Spleen (tissue), 11 donors: ENCODE data around the gene NOXA1. TPM values are rescaled to one million over a fixed set of nuclear protein-coding genes. Genes with fewer than 3 reads are reported as not detected.
A peak's percentile ranks its signal among the peaks of the same experiment; 100 is the strongest.

ENCODE experiments used
- DNase-seq: peaks from one replicate; pipeline ENCODE4 v3.0.0-alpha.2; 2020
- H3K27ac ChIP-seq, 8 donors: fragments of 200-600 bp; sonication (generic) in 7 of 8; 1 replicate in 4 of 8; 2 replicates in 4 of 8; pipeline versions ENCODE4 v1.5.0 to v1.8.0; 2016 to 2021; ENCODE audit warnings: inconsistent platforms in 4 of 8, mild to moderate bottlenecking in 4 of 8, moderate library complexity in 1 of 8
- H3K27me3 ChIP-seq, 7 donors: fragments of 200-600 bp; sonication (generic) in 6 of 7; replicated peaks in 1 of 7; 1 replicate in 4 of 7; 2 replicates in 3 of 7; pipeline versions ENCODE4 v1.5.0 to v1.8.0; 2016 to 2021; ENCODE audit warnings: inconsistent platforms in 3 of 7, mild to moderate bottlenecking in 1 of 7
- H3K36me3 ChIP-seq, 6 donors: fragments of 200-600 bp; sonication (generic) in 5 of 6; 1 replicate in 4 of 6; 2 replicates in 2 of 6; pipeline versions ENCODE4 v1.5.0 to v1.8.0; 2016 to 2021; ENCODE audit warnings: inconsistent platforms in 2 of 6
- H3K4me1 ChIP-seq, 6 donors: fragments of 200-600 bp; sonication (generic) in 5 of 6; 1 replicate in 3 of 6; 2 replicates in 3 of 6; pipeline versions ENCODE4 v1.5.0 to v1.8.0; 2016 to 2021; ENCODE audit warnings: inconsistent platforms in 3 of 6
- H3K4me3 ChIP-seq, 8 donors: fragments of 200-600 bp; sonication (generic) in 7 of 8; 1 replicate in 4 of 8; 2 replicates in 4 of 8; pipeline versions ENCODE4 v1.5.0 to v1.8.0; 2016 to 2021; ENCODE audit warnings: inconsistent platforms in 4 of 8, mild to moderate bottlenecking in 4 of 8, moderate library complexity in 2 of 8
- H3K9me3 ChIP-seq, 8 donors: fragments of 200-600 bp; sonication (generic) in 7 of 8; 1 replicate in 4 of 8; 2 replicates in 4 of 8; pipeline versions ENCODE4 v1.5.0 to v1.8.0; 2016 to 2021; ENCODE audit warnings: inconsistent platforms in 4 of 8
- POLR2A ChIP-seq, 3 donors: fragments of 450-650 bp; IDR thresholded peaks; one replicate each; pipeline ENCODE4 v1.5.1; 2017; ENCODE audit warnings: antibody characterized with exemption in 3 of 3, mild to moderate bottlenecking in 1 of 3
- POLR2AphosphoS5 ChIP-seq, 3 donors: sonication (generic); formaldehyde crosslinking; IDR thresholded peaks; one replicate each; pipeline ENCODE4 v1.5.1; 2017; ENCODE audit warnings: antibody characterized with exemption in 3 of 3
- WGBS, 5 donors: extraction: QIAGEN DNeasy Blood & Tissue Kit in 3 of 5; methylation state at CpG; one replicate each; pipeline versions ENCODE4 v1.1.5 to v1.1.7; 2013 to 2018; 5-methylcytosine and 5-hydroxymethylcytosine counted together
- intact Hi-C: fragments of 100-400 bp; cut with DNase I; formaldehyde crosslinking; loops from one replicate; pipeline ENCODE4 v1.15.0; 2023; ENCODE audit warnings: low total_unique reads
- polyA plus RNA-seq, 3 donors: library from polyadenylated mRNA; stranded (reverse); fragments of 200-250 nt; gene quantifications; one replicate each; pipeline ENCODE4 v1.2.1, GENCODE V29; 2013
- total RNA-seq, 7 donors: library from RNA; depleted of rRNA in 3 of 7; stranded (reverse); fragments of >200 nt in 3 of 7; fragmentation: NEBNext Ultra II Directional in 4 of 7; extraction: Animal tissue kit (Norgen Biotek cat#: 25700) in 4 of 7; gene quantifications; one replicate each; pipeline versions ENCODE4 v1.1.0 to v1.2.1, GENCODE V29; 2016 to 2021
- TF ChIP-seq, protein P1 (sequence below), 11 experiments: fragments of 200-600 bp in 7 of 11; fragments of 450-650 bp in 4 of 11; sonication (generic) in 4 of 11; IDR thresholded peaks in 8 of 11; conservative IDR thresholded peaks in 3 of 11; 1 replicate in 7 of 11; 2 replicates in 4 of 11; pipeline versions ENCODE4 v1.4.0 to v1.8.0; 2016 to 2021; ENCODE audit warnings: antibody characterized with exemption in 11 of 11, inconsistent platforms in 4 of 11, mild to moderate bottlenecking in 1 of 11
- donor health status: healthy with polysubstance abuse.
- donor health status: DM: no; HTN: no; CAD: no; lungs with moderate emphysema.
- donor health status: DM: no; HTN: no; CAD: no.
- donor health status: Bipolar disorder and iron deficiency.
- donor health status: healthy.
- donor health status: DM: no; HTN: no; CAD: no.
- donor health status: DM: yes; HTN: yes; CAD: no.

The NOXA1 gene
- total and polyA plus RNA-seq, 10 donors = 1.9 to 15.0 (median 5.9) TPM

DNA sequence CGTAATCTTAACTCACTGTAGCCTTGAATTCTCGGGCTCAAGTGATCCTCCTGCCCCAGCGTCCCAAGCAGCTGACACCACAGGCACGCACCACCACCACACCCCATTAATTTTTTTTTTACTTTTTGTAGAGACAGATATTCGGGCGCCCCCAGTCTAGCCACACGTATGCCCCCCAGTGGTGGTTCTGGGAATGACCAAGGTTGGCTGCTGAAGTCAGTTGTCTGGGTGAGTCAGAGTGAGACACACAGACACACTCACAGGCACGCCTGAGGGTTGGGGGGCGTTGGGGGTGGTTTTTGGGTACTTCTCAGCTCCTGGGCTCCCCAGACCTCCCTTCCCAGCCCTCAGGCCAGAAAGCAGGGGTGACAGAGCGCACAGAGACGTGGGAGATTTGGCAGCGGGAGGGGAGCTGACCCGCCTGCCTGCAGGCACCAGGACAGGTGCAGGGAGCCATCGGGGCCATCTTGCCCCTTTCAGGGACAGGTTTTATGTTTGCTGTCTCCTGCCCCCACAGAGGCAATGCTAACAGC is 22.1 kb downstream of the NOXA1 start:
- Histone ChIP-seq H3K9me3 (no peaks in the 10 kb centered on the region), H3K27me3 (peaks cover 0 to 48% (median 28%) of the 10 kb centered on the region in 7 donors), H3K4me3 (no peak overlapping the region), H3K4me1 (peaks cover 7 to 41% (median 23%) of the 10 kb centered on the region in 6 donors), H3K36me3 (peaks cover 0 to 18% (median 8%) of the 10 kb centered on the region in 6 donors), H3K27ac (no peak overlapping the region)
- WGBS, 5 donors = 13 to 27% (median 24%) methylated on average over 11 to 14 of the region's 14 CpGs
- TF ChIP-seq, protein P1, sequence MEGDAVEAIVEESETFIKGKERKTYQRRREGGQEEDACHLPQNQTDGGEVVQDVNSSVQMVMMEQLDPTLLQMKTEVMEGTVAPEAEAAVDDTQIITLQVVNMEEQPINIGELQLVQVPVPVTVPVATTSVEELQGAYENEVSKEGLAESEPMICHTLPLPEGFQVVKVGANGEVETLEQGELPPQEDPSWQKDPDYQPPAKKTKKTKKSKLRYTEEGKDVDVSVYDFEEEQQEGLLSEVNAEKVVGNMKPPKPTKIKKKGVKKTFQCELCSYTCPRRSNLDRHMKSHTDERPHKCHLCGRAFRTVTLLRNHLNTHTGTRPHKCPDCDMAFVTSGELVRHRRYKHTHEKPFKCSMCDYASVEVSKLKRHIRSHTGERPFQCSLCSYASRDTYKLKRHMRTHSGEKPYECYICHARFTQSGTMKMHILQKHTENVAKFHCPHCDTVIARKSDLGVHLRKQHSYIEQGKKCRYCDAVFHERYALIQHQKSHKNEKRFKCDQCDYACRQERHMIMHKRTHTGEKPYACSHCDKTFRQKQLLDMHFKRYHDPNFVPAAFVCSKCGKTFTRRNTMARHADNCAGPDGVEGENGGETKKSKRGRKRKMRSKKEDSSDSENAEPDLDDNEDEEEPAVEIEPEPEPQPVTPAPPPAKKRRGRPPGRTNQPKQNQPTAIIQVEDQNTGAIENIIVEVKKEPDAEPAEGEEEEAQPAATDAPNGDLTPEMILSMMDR (IDR thresholded peaks at IDR 0.05 in 8 of 11, conservative IDR thresholded peaks at IDR 0.05 in 3 of 11) = peak; percentile 66 to 91 (median 89)
- TF ChIP-seq POLR2A (IDR thresholded peaks at IDR 0.05) = no peak
- intact Hi-C loops = no loop called here
- DNase-seq = peak; percentile 91

DNA sequence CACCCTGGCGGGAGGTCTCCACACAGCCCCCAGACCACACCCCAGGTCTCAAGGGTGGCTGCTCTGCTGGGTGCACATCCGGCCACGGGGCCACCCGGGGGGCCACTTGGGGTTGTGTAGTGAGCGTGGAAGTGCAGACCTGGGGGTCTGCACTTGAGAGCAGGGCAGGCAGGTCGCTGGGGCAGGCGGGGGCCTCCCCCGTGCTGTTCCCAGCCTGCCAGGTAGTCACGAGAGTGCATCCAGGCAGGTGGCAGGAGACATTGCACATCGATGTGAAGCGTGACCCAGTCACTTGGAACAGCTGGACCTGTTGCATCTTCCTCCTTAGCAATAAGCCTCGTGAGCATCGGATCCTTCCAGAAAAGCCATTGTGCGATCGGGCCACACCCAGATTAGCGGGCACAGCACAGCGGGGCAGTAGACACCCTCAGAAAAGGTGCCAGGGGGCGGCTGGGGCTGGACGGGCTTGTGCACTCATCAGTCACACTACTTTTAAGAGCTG is 22.8 kb downstream of the NOXA1 start:
- Histone ChIP-seq H3K9me3 (no peaks in the 10 kb centered on the region), H3K27ac (no peak overlapping the region), H3K36me3 (peaks cover 0 to 18% (median 8%) of the 10 kb centered on the region in 6 donors), H3K4me1 (peaks cover 7 to 41% (median 23%) of the 10 kb centered on the region in 6 donors), H3K27me3 (peaks cover 0 to 48% (median 28%) of the 10 kb centered on the region in 7 donors), H3K4me3 (no peak overlapping the region)
- 62 to 79% (median 68%) methylated on average over 17 to 19 of the region's 19 CpGs for WGBS, 5 donors
- peak; percentile 67 for DNase-seq
- TF ChIP-seq POLR2A (IDR thresholded peaks at IDR 0.05) (no peak), POLR2AphosphoS5 (IDR thresholded peaks at IDR 0.05) (no peak)
- TF ChIP-seq, protein P1 (IDR thresholded peaks at IDR 0.05 in 8 of 11, conservative IDR thresholded peaks at IDR 0.05 in 3 of 11) = no peak
- intact Hi-C loops = no loop called here

DNA sequence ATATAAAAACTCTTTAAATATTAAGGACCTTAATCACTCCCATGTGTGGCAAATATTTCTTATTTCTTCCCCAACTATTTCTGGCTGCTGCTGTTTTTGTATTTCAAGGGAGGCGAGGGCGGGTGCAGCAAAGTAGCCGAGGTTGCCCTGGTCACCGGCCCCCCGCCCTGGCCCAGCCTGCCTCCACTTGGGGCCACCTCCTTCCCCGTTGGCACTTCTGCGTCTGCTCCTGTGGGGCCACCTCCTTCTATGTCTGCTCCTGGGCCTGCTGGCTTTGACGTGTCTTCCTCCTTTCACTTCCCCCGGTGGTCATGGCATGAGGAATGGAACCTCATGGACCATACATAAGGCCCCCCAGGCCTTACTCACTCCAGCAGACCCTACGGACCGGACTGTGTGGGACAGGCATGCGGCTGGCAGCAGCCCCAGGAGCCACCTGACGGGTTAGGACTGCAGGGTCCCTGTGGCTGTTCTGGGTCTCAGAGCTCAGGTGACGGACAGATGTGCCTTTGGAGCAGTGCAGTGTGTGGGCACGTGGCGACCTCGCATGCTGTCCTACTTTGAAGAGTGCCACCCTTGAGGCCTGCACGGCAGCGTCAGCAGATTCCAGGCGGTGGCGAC is 23.8 kb downstream of the NOXA1 start:
- 67 to 76% (median 70%) methylated on average over 21 of the region's 21 CpGs for WGBS, 5 donors
- intact Hi-C loops = no loop called here
- peak; percentile 71 for DNase-seq
- H3K27me3 ChIP-seq = peaks cover 0 to 38% (median 19%) of the 10 kb centered on the region in 7 donors
- peaks cover 1 to 32% (median 14%) of the 10 kb centered on the region in 6 donors for H3K4me1 ChIP-seq
- no peak overlapping the region for H3K4me3 ChIP-seq
- TF ChIP-seq POLR2AphosphoS5 (IDR thresholded peaks at IDR 0.05) (peak in 2 of 3 donors; percentile 18 to 22), POLR2A (IDR thresholded peaks at IDR 0.05) (no peak)
- TF ChIP-seq, protein P1 (IDR thresholded peaks at IDR 0.05 in 8 of 11, conservative IDR thresholded peaks at IDR 0.05 in 3 of 11) = peak in 1 of 11 experiments; percentile 11
- H3K27ac ChIP-seq = no peak overlapping the region
- peaks cover 0 to 18% (median 8%) of the 10 kb centered on the region in 6 donors for H3K36me3 ChIP-seq
- H3K9me3 ChIP-seq = no peaks in the 10 kb centered on the region
